SHP77 (cell line): ENCODE data around the gene TMOD2.

Source experiments
- DNase-seq, 2 experiments: peaks; one replicate each; lab custom pipeline; 2025; lab: John Stamatoyannopoulos, UW

Gene TMOD2

DNA sequence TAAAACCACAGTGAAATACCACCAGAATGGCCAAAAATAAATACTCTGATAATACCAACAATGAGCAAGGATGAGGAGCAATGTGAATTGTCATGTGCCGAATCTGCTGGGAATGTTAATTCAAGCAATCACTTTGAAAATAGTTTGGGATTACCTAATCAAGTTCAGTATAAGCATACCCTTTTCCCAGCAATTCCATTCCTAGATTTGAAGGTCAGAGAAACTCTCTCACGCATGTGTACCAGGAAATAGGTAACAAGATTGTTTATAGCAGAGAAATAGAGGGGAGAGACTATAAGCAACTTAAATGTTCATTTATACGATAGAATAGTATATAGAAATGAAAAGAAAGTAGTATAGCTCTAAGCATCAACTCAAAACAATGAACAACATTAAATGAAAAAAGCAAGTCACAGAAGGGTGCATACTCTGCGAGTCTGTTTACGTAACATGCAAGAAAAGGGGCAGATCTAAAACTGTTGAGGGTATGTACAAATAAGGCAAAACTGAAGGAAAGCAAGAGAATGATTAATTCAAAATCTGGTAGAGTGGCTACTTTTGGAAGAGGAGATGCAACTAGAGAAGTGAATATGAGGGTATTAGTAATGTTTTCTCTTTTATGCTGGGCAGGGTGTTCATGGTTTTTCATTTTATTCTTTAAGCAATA, 105.5 kb downstream of the TMOD2 start:
- no peak for DNase-seq

DNA sequence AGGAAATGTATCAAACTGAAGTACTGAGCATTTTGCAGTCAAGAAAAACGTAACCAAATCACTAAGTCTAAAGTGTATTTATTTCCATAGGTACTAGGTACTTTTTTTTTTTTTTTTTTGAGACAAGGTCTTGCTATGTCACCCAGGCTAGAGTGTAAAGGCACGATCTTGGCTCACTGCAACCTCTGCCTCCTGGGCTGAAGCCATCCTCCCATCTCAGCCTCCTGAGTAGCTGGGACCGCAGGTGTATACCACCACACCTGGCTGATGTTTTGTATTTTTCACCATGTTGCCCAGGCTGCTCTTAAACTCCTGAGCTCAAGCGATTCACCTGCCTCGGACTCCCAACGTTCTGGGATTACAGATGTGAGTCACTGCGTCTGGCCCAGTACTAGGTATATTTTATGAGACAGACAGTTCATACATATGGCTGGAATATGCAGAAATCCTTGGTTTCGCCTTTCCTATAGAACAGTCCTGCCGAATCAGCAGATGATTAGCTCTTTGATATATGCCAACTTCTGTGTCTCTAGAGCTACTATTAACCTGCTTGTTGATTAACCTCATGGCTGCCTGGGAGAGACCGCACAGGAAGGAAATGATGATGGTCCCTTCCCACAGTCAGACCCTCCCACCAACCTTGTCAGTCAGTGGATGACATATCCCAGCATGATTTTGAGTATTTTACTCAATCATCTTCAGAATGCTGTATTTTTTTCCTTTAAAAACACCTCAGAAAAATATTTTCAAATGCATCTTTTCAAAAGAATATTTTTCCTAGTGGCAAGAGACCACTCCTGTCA, 110.4 kb downstream of the TMOD2 start:
- no peak for DNase-seq

DNA sequence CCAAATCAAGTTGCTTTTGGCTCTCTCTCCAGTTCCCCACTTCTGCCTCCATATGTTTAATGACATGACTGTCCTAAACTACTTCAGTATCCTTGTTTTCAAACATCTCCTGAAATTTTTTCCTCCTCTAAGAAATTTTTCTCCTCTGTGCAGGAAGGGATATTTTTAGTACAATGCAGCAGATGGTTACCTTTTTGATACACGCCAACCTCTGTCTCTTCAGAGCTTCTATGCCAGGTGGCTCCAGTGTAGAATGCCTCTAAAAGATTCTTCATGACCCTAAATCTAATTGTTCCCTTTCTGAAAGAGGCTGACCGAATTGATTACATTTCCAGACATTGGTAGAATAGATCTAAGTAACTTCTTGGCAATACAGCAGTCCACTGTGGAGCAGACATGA, 111.7 kb downstream of the TMOD2 start:
- no peak for DNase-seq

DNA sequence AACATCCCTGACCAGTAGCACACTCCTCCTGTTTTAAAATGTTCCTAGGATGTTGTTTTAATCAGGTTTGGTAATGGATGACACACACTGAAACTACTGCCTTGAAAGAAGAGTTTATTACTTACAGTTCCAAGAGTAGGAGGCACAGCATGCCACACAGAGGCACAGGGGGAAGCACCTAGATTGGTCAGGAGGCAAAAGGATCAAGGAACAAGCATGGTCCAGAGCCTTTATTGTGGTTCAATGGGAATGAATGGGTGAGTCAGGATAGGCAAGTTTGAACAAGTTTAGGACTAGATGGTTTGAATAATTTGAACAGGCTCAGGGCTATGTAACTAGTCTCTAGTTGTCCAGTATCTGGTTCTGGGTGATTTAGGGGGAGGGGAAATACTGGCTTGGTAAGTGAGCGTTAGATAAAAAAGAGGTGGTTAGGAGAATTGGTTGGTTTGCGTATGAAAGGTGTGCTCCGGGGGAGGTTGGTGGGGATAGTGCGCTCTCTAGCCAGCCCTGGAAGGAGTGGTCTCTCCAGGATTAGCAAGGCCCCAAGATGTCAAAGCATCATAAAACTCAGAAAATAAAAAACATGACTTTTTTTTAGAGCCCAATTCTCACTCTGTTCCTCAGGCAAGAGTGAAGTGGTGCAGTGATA, 113.1 kb downstream of the TMOD2 start:
- DNase-seq = no peak

DNA sequence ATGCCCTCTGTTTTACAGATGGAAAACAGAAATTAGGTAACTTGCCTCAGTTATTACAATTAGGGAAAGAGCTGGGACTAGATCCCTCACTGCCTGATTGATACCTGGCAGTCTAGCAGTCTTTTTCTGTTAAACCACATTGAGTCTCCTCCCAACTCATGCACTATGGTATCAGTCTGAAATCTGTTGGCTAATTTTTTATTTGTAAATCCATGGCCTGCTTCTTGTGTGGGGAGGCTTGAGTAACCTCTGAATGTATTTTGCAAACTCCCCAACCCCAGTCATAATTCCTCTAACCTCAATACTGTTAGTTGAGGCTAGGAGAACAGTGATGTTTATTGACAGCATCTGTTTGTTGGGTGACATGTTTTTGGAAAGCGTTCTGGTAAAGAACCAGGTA, 113.9 kb downstream of the TMOD2 start:
- DNase-seq = no peak
